ENCODE data around the gene JCAD.

- no peak for TF ChIP-seq POLR2AphosphoS5 (IDR thresholded peaks at IDR 0.05; ENCODE audit: low read depth, low read length)
- no peak for TF ChIP-seq SIN3A (IDR thresholded peaks at IDR 0.05; ENCODE audit: borderline replicate concordance, insufficient read depth, low read length)
- no peak for TF ChIP-seq TAF1 (IDR thresholded peaks at IDR 0.05; ENCODE audit: borderline replicate concordance, insufficient read depth, low read length)
- no peak for TF ChIP-seq REST (IDR thresholded peaks at IDR 0.05; ENCODE audit: insufficient read depth in 1 of 2, low read depth in 2 of 2, low read length in 2 of 2)
These were observed 24.5 kb upstream of the JCAD start for GRCh38 chr10:30083934-30084333.
